ENCODE data around the gene TMEM81. TPM values are rescaled to one million over a fixed set of nuclear protein-coding genes. Genes with fewer than 3 reads are reported as not detected.

Gene TMEM81
- total RNA-seq, 1 donor from 2014 or later: 5.8 TPM

DNA sequence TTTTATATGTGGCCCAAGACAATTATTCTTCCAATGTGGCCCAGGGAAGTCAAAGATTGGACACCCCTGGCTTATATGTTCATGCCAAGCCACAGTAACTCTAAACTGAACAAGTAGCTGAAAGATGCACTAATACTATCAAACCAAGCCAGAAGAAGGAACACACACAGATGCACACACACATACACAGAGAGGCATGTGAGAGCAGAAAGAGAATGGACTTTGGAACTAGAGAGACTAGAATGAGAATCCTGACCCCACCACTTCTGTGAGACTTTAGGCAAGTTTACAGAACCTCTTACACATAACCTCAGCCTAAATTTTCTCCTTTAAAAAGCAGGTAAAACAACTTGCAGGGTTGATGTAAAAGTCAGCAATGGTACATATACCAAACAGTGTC, 11.2 kb upstream of the TMEM81 start:
- Mint-ChIP-seq H3K36me3 (peaks cover 46% of the 10 kb centered on the region), H3K27ac (no peak overlapping the region)

DNA sequence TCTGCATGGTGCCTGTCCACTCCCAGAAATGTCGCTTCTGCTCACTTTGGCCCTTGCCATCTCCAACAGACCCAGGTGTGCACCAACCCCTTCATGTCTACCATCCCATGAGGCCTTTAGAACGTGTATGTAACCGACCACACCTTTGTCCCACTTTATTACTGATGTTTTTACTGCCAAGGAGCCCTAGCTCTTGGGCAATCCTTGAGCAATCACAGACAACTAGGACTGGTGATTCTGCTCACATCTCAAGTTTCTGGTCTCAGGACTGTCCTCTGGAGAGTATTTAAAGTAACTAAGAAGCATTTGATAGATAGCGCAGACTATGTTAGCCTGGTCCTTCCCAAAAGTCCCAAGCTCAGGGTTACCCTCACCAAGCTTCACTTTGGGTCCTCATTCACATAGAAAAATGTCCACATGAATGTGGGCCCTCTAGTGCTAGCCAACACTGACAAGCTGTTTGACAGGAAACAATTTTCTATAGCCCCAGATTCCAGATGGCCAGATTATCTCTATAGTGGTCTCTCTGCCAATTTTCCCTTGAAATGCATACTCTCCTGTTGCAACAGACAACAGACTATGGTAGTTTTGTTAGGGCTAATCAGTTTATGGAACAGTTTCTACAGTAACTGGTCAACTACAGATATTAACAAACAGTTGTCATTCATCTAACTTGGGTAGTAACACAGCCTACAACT, 6.9 kb upstream of the TMEM81 start:
- Mint-ChIP-seq H3K27me3 (no peaks in the 10 kb centered on the region), H3K4me3 (no peak overlapping the region), H3K4me1 (ENCODE audit: unreplicated experiment) (no peaks in the 10 kb centered on the region), H3K27ac (no peak overlapping the region), H3K36me3 (peaks cover 29% of the 10 kb centered on the region), H3K9me3 (no peaks in the 10 kb centered on the region)
- DNase-seq (ENCODE audit: extremely low spot score, unreplicated experiment): no peak
- TF ChIP-seq, protein P1, sequence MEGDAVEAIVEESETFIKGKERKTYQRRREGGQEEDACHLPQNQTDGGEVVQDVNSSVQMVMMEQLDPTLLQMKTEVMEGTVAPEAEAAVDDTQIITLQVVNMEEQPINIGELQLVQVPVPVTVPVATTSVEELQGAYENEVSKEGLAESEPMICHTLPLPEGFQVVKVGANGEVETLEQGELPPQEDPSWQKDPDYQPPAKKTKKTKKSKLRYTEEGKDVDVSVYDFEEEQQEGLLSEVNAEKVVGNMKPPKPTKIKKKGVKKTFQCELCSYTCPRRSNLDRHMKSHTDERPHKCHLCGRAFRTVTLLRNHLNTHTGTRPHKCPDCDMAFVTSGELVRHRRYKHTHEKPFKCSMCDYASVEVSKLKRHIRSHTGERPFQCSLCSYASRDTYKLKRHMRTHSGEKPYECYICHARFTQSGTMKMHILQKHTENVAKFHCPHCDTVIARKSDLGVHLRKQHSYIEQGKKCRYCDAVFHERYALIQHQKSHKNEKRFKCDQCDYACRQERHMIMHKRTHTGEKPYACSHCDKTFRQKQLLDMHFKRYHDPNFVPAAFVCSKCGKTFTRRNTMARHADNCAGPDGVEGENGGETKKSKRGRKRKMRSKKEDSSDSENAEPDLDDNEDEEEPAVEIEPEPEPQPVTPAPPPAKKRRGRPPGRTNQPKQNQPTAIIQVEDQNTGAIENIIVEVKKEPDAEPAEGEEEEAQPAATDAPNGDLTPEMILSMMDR (conservative IDR thresholded peaks at IDR 0.05): no peak

More for the DNA sequence above, 11.2 kb upstream of the TMEM81 start:
- H3K4me3 Mint-ChIP-seq: no peak overlapping the region
- DNase-seq (ENCODE audit: extremely low spot score, unreplicated experiment): no peak
- H3K9me3 Mint-ChIP-seq: no peaks in the 10 kb centered on the region
- TF ChIP-seq, protein P1 (conservative IDR thresholded peaks at IDR 0.05): no peak
- no peaks in the 10 kb centered on the region for H3K27me3 Mint-ChIP-seq
- H3K4me1 Mint-ChIP-seq (ENCODE audit: unreplicated experiment): no peaks in the 10 kb centered on the region

DNA sequence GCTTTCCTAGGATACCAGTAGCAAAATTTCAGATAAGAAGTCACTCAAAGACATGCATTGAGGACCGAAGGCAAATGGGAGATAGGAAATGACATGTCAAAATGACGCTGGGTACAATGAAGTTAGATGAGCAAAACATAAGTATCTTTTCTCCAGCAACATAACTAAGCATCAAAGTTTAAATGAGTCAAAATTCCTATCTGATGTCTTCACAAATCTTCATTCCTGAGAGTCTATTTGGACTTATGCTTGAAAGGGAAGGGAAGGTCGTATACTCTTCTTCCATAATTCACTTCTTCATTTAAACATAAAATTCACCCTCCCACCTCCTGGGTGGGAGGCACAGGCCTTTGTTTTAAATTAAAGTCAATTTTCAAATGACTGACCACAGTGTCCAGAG, 4.1 kb upstream of the TMEM81 start:
- no peak overlapping the region for H3K4me3 Mint-ChIP-seq
- no peaks in the 10 kb centered on the region for H3K4me1 Mint-ChIP-seq (ENCODE audit: unreplicated experiment)
- H3K9me3 Mint-ChIP-seq: no peaks in the 10 kb centered on the region
- H3K27ac Mint-ChIP-seq: no peak overlapping the region
- no peaks in the 10 kb centered on the region for H3K27me3 Mint-ChIP-seq
- TF ChIP-seq, protein P1 (conservative IDR thresholded peaks at IDR 0.05): no peak
- no peak for DNase-seq (ENCODE audit: extremely low spot score, unreplicated experiment)
- peaks cover 40% of the 10 kb centered on the region for H3K36me3 Mint-ChIP-seq

DNA sequence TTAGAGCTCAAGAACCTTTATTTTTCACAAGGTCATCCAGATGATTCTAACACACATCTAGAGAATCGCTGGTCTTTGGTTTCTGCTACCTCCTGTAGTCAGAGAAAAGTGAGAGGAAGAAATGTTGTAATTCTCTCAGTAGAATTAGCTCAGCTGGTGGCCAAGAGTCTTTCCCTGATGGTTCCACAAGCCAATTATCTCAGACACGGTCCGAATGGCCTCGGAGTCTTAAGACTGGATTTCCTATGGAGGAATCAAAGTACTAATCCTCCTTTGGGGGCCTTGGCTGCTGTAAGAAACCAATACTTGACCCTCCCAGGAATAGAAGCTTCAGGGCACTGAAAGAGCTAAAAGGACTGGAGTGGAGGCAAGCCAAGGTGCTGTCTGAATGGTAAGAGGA, 1.8 kb downstream of the TMEM81 start:
- no peak overlapping the region for H3K27ac Mint-ChIP-seq
- DNase-seq (ENCODE audit: extremely low spot score, unreplicated experiment): no peak
- no peaks in the 10 kb centered on the region for H3K9me3 Mint-ChIP-seq
- TF ChIP-seq, protein P1 (conservative IDR thresholded peaks at IDR 0.05): no peak
- peaks cover 21% of the 10 kb centered on the region for H3K36me3 Mint-ChIP-seq
- H3K4me3 Mint-ChIP-seq: no peak overlapping the region
- H3K4me1 Mint-ChIP-seq (ENCODE audit: unreplicated experiment): no peaks in the 10 kb centered on the region
- H3K27me3 Mint-ChIP-seq: no peaks in the 10 kb centered on the region

DNA sequence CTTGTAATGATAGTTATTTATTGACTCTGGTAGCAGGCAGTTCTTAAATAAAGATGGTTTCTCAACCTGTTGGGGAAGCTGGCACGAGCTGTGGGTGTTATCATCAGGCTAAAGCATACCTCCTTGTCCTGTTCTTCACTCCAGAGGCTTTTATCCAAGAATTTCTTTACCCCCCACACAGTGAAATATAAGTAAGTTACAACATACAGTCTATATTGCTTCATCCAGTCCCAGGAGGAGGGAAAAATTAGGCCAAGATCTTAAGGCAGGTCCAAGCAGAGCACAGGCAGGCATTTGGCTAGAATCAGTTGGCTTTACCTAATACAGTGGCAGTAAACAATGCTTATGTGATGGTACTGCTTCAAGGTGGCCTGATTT, 6.3 kb downstream of the TMEM81 start:
- Mint-ChIP-seq H3K4me3 (no peak overlapping the region), H3K4me1 (ENCODE audit: unreplicated experiment) (no peaks in the 10 kb centered on the region), H3K36me3 (peaks cover 4% of the 10 kb centered on the region), H3K27ac (no peak overlapping the region), H3K27me3 (no peaks in the 10 kb centered on the region), H3K9me3 (no peaks in the 10 kb centered on the region)
- no peak for DNase-seq (ENCODE audit: extremely low spot score, unreplicated experiment)
- TF ChIP-seq, protein P1 (conservative IDR thresholded peaks at IDR 0.05): no peak

Data from type B pancreatic cell (in vitro differentiated cells).